SKM-1 treated with dmso at 0.1 percent for 144 hours (cell line): ENCODE measurements around the gene COPS9.

Experiments
- DNase-seq: peaks from one replicate; lab custom pipeline; 2025; ENCODE audit not compliant: unreplicated experiment; lab: John Stamatoyannopoulos, UW

The COPS9 gene

DNA sequence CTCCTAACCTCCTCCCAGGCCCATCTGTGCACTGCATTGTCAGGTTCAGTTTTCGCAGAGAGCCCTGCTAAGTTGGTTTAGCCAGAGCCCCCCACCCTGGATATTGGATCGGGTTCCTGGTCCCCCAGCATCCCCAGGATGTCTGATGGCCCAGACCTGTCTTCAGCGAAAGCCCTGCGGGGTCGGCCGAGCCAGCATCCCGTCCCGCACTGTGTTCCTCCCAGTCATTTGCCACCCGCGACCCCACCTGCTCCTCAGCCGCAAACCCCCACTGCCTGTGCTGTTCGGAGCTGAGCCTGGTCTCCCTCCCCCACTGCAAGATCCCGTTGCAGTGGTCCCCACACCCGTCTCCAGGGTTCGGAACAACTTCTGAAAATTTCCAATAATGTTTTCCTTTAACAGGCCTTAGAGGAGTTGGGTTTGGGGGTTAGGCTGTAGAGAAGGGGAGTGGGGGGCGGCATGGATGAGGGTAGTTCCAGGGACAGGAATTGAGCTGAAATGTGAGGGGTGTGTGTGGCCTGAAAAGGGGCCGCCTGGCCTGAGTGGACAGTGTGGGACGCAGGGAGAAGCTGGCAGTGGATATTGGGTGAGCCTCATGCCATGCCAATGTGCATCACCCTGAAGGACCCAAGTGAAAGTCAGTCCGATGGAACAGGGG lies 1.6 kb upstream of the COPS9 start:
- no peak for DNase-seq

DNA sequence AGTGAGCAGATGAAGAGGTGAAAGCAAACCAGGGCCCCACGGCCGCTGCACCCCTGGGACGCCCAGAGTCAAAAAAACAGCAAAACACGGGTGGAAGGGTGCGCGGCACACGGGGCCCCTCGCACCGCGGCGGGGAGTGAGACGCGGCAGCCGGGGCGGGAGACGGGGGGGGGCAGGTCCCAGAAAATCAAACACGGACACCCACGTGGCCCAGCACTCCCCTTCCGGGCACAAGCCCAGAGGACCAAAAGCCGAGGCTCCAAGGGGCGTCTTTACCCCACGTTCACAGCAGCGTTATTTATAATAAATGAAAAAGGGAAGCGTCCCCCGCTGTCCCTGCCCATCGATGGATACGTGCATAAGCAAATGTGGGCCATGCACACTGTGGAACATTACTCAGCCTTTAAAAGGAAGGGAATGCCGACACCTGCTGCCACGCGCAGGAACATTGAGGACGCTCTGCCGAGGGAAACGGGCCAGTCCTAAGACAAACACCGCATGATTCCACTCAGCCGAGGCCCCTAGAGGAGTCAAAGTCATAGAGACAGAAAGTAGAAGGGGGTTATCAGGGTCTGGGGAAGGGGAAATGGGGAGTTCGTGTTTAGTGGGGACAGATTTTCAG lies 677 bp upstream of the COPS9 start:
- no peak for DNase-seq

DNA sequence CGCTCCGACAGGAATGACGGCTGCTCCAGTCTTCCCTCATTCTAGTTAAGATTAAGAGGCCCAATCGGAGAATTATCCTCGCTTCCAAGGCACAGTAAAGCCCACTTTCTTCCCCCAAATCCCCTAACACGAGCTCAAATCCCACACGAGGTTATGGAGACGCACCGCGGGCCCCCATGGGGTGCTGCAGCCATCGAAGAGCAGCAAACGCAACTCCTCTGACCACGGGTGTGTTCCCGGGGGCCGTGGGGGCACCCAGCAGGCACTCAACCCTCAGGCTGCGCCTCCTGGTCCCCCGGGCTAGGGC lies 446 bp downstream of the COPS9 start:
- no peak for DNase-seq

DNA sequence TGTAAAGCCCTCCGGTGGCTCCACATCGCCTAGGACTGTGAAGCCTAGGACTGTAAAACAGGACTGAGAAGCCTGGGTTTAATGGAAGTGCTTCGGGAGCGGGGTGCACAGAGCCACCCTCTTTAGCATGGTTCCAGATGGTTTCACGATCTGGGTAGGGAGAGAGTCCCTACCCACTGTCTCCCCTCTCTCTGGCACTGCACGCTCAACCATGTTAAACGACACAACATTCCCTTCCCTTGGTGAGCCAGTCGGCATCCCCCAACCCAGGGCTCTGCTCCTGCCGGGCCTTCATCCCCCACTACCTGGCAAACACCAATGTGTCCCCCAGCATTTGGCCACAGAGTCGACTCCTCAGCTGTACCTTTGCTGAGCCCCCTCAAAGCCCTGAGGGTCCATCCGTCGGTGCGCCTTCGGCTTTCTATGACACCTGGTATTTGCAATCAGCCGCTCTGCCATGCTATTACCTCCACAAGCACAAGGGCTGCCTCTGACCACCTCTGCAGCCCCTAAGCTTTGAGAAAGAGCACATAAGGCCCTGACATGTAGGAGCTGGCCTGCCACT lies 1.1 kb downstream of the COPS9 start:
- DNase-seq: no peak

DNA sequence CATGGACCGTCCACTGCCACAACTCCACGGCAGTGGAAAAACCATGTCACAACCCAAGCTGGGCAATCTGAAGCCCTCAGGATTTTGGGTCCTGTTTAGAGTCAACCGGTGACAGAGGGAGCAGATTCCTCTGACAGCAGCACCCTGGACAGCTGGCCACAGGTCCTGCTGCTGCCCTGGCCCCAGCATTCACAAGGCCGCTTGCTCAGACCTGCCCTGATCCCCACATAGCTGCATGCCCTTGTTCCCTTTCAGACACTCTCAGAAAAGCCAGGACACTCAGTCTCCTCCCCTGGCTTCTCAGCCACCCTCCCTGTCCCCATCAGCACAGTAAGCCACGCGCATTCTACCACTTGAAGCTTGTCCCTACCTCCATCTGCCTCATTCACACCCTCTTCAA lies 1.6 kb downstream of the COPS9 start:
- no peak for DNase-seq

DNA sequence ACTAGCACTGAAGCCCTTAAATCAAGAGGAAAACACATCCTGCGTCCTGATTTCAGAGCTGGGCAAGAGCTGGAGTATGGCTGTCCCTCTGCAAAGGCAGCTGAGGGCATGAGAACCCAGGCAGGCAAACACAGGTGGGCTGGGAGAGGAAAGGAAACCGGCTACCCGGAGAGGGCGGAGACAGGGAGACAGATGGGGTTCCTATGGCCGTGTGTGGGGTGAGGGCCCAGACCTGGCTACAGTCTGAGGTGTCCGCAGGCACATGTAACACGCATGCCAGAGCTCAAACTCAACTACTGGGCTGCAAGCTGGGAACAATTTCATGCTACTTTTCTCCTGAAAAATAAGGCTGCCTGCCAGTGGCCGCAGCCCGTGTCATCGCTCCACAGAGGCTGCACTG lies 2.7 kb downstream of the COPS9 start:
- no peak for DNase-seq

DNA sequence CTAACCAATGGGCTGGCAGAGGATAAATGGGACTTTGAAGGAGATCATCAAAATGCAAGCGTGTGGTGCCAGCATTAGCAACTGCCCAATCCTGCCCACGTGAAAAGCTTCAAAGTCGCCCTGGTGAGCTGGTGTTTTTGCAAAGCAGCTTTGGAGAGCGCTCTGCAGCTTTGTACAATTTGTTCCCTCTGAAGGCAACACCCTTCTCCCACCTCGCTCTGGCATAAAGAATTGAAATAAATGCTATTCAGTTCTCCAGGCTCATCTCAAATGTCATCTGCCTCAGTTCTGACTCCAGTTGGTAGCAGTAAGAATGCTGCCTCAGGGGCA lies 3.5 kb downstream of the COPS9 start:
- no peak for DNase-seq

DNA sequence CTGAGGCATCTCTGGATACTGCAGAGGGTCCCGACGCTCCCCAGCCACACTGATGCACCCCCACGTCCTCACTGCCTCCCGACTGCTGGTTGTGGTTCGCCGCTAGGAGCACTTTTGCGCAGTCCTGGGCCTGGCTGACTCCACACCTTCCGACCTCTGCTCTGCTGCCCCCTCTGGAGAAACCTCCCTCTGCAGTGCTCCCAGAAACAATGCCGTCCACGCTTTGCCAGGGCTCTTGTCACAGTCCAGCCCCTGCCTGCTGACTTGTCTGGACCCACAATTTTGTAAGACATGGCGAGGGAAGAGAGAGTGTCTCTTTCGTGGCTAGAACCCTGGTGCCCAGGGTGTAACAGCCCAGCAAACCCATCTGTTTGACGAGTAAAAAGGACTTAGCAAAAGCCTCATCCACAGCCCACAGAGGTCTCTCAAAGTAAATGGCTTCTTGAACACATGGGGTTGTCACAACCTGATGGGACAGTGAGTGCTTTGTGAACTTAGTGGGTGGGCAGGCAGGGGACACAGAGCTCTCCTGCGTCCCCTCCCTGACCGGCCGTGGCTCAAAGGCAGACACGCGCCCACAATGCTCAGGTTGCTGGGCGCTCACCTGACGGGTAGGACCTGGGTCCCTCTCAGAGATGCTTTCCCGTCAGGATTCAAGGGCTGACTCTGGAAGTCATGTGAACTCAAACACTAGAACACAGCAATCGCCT lies 4.0 kb downstream of the COPS9 start:
- DNase-seq: no peak

DNA sequence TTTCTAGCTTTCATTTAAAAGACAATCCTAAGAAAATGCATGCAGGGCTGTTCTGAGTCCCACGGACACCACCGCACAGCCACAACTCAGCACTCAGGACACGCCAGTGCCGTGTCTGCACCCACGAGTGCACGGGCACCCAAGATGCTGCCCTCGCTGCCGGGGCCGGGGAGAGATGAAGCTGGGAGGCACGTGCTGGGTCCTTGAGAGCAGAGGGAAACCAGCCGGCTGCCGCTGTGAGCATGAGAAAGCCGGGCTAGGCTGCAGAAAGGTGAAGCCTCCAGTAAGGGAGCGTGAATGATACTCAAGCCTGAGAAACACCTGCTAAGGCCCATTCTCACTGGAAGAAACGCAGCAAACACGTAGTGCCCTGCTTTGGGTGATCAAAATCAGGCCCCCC lies 4.8 kb downstream of the COPS9 start:
- DNase-seq: no peak

DNA sequence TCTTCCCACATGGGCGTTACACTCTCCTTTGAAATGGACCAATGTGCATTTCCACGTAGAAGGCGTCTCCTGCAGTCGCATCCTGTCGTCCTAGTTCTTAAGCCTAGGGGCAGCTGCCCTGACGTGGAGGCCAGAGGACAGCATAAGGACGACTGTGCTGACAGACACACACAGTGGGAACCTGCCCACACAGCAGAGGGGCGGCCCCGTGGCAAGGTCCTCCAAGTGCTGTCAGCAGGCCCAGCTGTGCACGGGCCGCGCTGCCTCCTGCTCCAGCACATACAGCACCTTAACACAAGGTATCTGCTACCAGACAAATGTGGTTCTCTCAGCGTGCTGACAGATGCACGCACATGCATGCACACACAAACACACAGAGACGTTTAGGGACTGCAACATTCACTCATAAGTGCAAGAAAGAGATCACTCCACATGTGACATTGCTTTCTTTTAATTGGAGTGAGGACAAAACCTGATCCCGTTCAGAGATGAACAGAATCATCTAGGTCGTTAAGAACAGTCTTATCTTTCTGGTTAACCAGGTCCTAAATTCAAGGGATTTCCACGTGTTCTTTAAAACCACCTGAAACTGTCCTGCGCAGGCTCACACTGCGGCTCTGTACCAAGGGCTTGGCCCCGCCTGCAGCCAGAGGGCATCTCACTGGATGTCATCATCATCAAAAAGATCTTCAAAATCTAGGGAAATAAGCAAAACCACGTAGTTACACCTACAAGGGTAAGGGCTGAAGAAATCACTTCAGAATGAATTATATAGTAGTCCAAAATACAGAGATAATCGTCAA lies 5.5 kb downstream of the COPS9 start:
- DNase-seq: no peak

DNA sequence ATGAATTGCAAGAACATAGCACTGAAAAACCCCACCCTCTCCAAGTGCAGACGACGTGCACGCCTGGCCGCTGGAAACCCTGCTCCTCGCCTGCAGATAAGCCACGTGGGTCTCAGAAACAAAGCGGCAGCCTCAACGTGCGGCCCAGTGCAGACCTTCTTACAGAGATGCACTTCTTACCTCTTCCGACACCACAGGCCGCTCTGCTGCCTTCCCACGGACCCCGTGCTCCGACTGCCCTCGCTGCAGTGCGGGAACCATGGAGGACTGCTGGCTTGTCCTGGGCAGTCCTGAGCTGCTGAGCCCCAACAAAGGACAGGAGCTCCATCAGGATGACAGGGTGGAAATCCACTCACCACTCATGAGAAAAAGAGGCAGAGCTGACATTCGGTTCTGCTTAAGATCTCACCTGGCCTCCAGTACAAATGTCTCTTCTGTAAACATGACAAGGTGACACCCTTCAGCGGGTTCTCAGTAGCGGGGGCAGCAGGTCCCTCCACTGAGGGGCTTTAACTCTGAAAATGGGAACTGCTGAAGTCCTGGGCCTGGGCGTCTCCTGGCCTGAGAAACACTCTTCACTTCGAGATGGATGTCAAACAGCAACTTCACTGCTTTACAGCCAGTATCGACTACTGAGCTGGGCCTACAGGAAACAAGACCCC lies 6.2 kb downstream of the COPS9 start:
- DNase-seq: no peak

DNA sequence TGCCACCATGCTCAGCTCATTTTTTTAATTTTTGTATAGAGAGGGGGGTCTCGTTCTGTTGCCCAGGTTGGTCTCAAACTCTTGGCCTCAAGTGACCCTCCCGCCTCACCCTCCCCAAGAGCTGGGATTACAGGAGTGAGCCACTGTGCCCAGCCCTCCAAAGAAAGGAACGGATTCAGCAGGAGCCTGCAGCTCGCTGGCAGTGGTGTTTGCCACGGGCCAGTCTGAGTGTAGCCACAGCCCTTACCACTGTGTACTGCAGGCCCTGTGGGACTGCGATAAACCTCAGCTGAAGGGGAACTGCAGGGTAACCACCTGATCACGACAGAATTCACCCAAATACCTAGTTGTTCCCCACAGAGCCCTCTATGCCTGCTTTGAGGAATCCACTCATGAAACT lies 6.8 kb downstream of the COPS9 start:
- no peak for DNase-seq

DNA sequence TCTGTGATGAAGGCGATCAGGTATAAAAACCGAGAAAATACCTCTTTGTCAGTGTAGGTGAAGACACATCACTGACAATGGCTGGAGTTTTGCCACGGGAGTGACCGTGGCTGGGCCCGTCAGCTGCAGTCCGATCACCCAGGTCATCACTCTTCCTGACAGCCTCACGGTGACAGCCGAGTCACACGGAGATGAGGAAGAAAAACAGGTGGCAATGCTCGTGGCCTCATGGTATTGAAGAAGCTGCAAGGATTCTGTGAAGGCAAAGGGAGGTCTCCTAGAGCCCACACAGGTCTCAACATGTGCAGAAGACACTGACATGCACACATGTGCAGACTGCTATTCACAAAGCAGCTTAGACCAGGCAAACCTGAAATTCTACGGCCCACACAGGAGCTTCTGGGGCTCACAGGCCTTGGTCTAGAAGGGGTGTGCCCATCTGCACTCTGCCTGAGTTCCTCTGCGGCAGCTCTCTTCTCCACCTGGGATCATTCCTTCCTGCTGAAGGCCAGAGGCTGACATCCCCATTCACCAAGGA lies 7.4 kb downstream of the COPS9 start:
- no peak for DNase-seq

DNA sequence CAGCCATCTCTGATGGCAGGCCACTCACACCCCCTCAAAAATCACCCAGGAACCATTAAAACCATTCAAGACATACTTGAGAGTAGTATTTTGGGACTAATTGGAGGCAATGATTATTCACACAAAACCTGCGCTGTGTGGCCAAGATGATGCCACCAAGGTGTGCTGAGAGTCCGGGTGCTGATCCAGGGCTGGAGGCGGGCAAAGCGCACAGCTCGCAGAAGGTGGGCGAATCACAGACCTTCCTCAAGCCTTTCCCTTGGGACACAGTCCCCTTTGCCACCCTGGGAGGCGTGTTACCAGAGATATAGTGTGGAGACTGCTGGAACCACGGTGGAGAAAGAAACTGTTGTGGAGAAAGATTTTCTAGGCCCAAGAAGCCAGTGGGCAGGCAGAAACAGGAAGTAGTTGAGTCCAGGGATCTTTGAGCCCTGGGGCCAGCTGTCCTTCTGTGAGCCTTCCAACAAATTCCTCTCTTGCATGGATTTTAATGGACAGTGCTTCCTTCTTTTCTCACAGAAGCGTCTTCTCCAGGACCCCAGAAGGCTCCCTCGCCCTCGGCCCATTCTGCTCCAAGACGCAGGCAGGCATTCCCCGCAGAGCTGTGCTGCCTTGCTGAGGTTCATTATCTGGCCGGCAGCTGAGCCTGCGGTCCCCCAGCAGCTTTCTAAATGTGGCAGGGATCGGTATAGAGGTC lies 8.0 kb downstream of the COPS9 start:
- DNase-seq: no peak

DNA sequence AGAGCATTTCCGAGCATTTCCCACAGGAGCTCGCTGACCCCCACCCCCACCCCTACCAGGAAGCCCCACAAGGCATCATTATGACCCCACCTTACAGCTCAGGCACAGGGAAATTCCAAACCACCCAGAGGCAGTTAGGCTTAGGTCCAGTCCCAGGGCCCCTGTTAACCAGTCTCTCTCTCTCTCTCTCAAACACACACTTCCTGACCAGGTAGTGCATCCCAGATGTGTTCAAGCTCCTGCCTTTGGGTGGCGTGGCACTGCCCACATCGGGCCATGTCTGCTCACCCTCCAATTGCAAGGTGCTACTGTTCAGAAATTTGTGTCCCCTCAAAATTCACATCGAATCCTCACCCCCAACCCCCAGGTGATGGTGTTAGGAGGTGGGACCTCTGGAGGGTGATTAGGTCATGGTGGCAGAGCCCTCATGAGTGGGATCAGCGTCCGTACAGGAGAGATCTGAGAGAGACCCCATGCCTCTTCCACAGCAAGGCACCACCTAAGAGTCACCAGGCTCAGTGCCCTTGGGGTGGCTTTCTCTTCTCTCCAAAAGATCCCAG lies 8.8 kb downstream of the COPS9 start:
- no peak for DNase-seq

DNA sequence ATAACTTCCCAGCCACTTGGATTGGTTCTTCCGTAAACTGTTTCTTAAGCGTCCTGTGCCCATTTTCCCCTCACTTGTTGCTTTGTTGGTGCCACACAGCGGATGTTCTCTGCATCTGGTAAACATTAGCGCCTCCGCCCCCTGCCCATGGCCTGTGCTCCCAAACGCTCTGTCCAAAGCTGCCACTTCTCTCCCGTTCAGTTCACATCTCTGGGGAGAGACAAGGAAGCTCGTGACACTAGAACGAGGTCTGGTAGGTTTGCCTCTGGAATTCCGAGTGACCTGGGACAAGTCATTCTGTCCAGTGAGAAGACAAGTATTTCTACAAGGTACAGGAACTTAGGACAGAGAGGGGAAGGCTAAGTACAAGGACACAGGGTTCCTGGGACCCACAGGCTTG lies 9.4 kb downstream of the COPS9 start:
- DNase-seq: no peak

DNA sequence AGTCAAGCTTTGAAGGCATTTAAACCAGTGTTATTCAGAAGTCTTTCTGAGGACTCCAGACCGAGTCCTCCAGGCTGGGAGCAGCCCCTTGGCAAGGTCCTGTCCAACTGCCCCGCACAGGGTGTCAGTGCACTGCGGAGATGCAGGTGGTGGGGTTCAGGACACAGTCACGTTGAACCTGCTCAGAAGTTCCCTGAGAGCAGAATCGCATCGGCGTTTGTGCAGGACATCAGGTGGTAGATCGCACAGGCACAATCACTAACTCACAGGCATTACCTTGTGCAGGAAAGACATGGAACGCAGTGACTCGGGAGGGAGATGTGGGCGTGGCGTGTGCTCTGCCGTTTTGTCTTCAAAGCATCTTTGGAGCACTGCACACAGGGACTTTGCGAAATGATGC lies 10.4 kb downstream of the COPS9 start:
- no peak for DNase-seq

DNA sequence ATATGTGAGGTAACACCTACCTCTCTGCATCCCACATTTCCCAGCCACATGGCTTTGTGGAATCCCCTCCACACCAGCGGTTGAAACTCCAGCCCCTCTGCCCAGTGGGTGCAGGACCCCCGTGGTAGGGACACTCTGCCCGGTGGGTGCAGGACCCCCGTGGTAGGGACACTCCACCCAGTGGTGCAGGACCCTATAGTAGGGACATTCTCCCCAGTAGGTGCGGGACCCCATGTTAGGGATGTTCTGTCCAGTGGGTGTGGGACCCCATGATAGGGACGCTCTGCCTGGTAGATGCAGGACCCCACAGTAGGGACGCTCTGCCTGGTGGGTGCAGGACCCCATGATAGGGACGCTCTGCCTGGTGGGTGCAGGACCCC lies 11.5 kb downstream of the COPS9 start:
- DNase-seq: no peak

DNA sequence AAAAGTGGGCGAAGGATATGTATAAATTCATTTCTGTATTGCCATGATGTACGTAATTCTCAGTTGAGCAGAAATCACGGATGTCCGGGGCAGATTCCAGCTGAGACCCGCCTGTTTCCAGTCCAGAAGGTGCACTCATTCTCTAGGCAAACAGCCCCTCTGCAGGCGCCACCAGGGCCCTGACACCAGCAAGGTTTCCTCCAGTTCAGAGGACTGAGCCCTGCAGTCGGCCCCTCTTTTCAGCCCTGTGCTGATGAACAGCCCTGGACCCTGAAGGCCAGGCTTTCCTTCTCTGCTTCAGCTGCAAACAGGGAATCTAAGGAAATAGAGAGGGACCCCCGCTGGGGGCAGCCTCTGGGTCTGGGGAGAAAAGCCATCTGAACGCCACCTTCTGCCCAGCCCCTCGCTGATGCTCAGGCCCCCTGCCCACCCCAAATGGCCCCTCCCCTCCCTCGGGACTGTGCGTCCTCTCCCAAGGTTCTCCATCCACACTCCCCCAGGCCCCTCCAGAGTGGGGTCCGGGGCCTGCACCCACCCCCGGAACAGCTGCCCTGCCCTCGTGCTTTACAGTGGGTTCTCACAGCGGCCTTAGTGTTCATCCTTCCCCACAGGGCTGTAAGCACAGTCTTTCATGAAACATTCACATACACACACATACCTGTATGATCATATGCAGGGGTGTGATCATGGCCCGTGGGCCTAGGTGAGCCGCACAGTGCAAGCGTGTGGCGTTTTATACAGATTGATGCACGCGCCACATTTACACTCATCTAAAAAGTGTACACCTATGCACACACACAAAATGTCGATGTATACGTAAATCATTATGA lies 12.1 kb downstream of the COPS9 start:
- no peak for DNase-seq
